ENCODE results near the gene TAPBP.

TAPBP gene

DNA sequence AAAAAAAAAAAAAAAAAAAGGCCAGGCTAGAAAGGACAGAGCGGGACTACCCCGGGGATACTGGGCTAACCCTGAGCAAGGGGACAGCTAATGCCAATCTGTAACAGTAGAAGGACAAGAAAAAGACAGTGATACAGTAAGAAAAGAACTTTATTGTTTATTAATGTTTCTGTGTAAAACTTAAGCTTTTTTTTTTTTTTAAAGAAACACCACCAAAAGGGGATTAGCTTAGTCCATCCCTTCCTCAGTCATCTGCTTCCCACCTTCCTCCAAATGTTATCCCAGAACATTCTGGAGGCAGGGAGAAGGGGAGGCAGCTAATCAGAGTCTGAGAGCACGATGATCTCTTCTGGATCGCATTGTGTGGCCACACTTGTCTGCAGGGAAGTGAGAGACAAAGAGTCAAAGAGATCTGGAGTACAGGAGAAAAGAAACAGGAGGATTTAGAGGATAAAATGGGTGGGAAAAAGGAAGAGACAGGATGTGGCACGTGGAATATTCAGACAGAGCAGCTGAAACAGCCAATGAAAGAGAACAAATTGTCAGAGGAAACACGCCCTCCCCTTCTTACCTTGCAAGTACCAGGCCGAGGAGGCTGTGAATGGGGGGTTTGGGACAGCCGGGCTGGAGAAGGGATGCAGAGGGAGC is 4.7 kb upstream of the TAPBP start:
- DNase-seq: no peak

DNA sequence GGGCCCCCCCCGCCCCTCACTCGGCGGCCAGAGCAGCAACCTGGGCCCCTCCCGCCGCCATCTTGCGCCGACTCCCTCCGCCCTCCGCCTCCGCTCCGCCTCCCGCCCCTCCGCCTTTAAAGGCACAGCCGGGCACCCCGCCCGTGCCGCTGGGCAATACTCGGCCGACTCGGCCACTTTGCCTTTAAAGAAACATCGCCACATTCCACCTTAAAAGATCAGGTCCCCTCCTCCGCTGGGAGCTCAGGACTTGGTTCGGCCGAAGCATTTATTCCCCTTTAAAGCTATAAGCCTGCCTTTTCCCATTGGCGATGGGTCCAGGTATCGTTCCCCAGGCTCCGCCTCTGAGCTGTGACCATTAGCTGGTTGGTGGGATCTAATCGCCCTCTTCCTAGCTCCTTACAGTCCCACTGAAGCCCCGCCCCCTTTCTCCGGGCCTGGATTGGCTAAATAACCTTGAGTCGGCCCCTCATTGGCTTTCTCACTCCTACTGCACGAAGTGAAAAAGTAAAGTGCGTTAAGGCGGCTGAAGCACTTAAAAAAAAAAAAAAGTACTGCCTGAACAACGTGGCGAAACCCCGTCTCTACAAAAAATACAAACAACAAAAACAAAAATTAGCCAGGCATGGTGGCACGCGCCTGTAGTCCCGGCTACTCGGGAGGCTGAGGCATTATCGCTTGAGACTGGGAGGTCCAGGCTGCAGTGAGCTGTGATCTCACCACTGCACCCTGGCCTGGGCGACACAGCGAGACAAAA is 4.0 kb upstream of the TAPBP start, which contains the start of gene ZBTB22:
TSS of gene ZBTB22 (minus strand) at position 76 of the 757 bp plus-strand sequence. CDS start 828 bp downstream, outside the sequence.
- DNase-seq: peak; percentile 96

DNA sequence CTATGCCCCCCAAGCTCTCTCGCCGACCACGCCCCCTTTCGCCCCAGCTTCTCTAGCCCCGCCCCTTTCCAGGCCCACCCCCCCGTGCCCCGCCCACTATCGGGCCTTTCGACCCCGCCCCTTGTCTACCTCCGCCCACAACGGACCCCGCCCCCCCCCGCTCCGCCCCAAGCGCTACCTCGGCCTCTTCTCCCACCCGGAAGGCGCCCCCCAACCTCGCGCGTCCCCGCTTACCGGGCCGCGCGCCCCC is 3.5 kb upstream of the TAPBP start:
- no peak for DNase-seq

DNA sequence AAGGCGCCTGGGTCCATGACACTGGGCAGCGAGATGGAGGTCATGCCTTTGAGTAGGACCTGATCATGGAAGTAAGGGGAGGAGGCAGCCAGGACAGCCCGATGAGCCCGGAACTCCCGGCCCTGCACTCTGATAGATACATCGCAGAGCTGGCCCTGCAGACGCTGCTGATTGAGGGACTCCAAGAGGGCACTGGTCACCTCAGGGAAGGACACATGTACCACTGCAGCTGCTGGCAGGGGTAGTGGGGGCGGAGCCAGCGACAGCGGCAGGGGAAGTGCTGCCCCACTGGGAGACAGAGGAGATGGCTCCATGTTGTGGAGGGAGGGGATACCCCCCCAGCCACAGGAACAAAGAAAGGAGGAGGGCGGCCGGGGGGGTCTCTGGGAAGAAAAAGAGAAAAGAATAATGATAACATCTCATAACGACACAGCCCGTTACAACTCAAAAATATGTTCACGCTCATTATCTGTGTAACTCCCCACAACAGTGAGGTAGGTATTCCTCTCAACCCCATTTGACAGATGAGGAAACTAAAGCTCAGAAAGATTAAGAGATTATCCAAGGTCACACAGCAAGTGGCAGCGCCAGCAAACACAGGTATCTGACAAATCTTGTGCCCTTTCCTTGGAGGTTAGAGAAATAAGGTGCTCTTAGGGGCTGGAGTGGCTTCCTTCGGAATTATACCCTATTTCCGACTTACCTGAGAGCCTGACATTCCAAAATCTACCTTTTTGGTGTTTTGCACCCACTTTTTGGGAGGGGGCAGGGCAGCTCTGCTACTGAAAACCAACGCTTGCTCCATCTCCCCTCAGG is 2.9 kb upstream of the TAPBP start:
- no peak for DNase-seq

DNA sequence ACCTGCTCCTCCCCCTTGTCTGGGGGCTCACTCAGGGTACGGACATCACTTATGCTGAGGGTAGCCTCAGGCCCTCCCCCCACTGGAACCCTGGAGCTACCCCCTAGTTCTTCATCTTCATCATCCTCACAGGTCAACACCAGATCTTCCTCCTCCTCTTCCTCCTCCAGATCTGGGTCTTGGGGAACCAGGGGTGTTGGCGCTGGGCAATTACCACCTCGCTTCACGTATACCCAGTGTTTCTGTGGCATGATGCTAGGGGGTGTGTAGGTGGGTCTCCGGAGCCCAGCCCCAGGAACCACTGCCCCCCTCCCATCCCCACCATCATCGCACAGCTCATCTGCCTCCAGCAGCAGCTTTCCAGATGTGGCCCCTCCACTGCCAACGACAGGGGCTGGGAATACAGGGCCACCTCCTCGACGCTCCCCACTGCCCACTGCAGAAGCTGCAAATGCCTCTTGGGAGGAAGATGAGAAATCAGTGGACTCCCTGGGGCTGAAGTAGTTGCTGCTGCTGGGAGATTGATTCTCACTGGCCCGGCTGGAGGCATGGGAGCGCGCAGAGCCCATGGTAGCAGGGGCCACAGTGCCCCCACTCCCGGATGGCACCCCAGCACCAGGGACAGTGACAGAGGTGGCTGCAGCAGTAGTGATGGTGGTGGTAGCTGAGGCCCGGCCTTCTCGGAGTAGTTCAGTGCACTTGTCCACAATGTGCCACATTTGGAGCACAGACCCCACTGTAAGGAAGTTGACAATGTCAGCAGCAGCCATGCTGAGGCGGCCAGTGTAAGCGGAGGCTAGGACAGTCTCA is 2.1 kb upstream of the TAPBP start:
- DNase-seq: no peak

DNA sequence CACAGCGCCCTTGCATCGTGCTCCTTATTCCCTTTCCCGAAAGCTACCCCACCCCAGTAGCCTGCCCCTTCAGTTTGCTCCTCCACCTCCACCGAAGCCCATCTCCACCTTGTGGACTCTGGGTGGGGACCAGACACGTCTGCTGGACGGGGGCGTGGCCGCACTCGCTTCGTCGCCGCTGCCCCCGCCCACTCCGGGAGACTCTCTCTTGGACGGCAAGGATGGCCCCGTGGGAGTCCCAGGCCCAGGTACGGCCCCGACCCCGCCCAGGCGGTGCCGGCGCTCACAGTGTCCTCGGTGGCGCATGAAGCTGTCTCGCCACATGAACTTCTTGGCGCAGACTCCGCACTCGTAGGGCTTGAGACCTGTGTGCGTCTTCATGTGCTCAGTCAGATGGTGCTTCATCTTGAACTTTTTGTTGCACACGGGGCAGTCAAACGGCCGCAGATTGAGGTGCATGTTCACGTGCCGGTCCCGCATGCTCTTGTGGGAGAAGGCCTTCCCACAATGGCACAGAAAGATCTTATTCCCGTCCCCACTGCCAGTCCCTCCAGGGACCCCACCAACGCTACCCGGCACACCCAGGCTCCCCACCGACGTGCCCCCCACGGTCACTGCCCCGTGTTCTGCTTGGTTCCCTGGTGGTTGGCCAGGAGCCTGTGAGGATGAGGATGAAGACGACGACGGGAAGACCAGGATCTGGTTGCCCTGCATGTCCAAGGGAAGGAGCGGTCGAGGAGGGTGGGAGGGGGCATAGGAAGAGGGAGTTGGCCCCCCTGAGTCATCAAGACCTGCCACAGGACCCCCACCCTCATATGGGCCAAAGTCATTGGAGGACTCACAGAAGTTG is 1.3 kb upstream of the TAPBP start:
- DNase-seq: no peak

DNA sequence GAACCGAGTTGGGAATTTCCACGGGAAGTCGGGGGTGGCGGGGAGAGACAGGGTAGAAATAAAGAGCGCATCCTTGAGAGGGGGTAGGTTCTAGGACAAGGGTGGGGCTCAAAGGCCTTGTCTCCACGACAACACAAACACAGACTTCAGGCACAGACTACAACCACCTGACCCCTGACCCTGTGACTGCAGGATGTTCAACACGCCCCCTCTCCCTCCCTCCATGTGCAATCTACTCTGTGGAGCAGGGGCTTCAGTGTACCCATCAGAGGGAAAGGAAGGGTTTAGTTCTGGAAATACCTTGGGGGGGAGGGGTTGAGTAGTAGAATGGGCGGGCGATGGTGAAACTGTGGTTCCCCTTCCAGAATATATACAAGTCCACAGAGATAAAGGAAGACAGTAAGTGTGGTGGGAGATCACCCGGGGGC is 651 bp upstream of the TAPBP start:
- DNase-seq: peak; percentile 70

DNA sequence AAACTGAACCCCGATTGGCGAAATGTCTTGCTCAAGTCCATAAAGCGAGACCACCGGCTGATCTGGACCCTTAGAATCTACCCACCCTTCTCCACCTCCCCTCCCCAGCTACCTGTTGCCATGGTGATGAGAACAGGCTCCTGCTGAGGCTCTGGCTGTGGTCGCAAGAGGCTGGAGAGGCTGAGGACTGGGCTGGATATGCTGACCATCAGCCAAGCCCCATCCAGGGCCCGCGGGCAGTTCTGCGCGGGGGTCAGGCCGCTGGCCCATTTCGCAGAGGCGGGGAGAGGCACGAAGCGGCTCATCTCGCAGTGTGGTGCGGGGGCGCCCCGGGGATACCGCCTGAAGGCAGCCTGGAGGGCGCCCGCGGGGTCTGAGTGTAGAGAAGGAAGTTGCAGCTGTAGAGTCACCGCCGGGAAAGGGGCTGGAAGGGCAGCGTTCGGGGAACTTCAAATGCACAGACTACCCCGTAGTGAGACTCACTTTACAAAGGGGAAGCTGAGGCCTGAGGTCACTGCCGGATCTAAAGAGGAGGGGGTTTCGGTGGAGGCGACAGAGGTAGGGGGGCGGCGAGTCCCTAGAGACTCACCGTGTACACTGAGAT is 671 bp downstream of the TAPBP start:
- peak; percentile 55 for DNase-seq

DNA sequence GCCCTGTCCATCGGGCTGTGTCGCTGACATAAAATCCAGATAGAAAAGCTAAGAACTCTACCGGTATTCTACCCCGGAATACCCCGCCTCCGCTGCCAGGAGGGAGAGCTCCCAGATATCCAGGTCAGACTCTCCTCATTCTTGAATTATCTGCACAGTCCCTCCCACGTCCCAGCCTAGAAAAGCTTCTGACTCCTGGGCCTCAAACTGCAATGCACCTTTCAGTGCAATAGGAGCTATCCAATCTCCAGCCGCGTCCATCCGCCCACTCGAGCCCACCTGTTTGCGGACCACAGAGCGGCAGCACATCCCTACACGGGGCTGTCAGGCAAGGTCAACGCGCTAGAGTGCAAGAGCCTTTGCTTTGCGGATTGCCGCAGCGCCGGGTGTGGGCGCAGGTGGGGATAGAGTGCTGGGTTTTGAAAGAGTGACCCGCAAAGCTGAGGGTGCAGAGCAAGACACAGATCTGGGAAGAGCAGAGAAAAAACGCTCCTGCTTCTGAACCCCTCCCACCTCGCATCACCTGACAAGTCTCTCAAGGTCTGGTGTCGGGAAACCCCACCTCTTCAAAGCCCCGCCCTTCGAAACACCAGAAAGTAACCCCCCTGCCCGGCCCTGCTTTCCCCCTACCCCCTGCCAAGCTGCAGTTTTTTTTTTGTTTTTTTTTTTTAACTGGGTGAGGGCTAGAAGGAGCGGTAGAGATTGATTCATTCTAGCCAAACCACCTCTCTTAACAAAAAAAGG is 1.3 kb downstream of the TAPBP start:
- DNase-seq: peak; percentile 85

DNA sequence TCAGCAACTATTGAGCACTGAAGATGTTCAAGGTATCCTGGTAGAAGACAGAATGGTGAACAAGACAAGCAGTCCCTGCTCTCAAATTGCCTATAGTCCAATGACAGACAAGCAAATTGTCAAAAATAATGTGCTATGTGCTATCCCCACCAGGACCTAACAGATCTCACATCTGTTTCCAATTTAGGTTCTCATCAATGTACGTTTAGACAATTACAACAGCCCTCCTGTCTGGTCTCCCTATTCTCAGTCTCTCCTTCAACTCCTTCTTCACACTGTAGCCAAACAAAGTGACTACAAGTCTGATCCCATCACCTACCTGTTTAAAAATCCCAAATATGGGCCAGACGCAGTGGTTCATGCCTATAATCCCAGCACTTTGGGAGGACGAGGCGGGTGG is 7.5 kb downstream of the TAPBP start:
- no peak for DNase-seq

DNA sequence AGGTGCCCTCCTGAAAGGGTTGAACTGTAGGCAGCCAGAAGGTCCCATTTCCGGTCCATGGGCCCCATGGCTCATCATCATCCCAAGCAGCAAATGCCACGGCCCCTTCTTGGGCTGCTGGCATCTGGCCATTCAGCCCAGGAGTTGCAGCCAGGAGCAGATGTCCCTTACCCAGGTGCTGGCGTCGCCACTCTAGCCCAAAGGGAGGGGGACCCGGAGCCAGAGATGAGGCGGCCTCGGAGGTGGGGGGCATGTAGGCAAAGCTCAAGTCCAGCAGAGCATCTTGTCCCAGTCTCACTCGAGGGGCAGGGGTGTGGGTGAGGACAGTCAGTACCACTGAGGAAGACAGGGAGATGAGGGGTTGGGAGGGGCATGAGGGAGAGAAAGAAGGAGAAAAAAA is 8.8 kb downstream of the TAPBP start:
- no peak for DNase-seq

DNA sequence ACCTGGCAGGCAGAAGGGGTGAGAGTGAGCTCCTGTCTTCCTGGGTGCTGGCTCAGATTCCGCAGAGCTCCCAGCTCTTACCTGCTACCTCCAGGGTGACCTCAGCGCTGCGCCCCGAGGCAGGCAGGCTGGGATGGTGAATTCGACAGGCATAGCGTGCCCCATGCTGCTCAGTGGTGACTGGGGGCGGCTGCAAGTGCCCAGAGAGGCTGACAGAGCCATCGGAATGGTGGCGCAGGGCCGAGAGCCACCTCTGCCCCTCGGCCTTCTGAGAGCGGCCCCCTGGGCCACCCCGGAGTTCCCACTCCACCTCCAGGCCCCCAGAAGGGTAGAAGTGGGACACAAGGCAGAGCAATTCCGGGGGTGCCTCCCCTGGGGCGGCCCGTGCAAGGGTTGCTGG is 9.7 kb downstream of the TAPBP start:
- DNase-seq: no peak

DNA sequence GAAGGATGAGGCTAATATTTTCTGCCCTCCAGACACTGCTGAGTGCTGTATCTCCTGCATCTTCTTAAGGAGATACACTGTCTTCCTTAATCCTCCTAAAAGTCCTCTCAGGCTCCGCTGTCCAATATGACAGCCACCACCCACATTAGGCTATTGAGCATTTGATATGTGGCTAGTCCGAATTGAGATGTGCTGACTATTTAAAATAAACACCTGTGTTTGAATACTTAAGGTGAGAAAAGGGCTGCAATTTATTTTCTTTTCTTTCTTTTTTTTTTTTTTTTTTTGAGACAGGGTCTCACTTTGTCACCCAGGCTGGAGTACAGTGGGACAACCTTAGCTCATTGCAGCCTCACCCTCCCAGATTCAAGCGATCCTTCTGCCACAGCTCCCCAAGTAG is 12.0 kb downstream of the TAPBP start:
- no peak for DNase-seq

DNA sequence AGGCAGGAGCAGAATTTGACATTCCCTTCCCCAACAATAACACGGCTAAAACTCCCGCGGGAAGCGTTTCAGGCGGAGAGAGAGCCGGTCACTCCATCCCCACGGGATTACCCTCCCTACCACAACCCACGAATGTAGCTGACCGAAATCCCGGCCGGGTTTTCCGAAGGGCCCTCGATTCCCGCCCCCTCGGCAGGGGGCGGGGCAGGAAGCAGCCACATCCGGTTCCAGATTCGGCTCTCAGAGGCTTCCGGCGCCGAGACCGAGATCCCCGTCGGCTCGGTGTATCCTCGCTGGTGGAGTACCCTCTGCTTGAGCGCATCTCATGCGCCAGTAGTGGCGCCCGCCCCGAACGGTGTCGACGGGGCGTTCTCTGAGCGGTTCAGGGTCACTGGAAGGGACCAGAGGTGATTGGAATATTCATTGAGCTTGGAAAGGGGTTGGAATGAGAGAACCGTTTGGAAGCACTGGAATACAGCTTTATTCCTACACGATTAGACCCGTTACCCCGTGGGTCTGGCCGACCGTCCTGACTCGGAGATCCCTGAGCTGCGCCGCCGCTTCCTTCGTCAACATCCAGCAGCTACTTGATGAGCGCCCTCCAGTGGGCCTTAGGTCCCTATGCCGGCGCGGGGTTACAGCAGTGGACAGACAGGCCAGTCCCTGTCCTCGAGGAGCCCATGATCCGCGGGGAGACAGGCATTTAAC is 14.5 kb downstream of the TAPBP start:
- peak; percentile 94 for DNase-seq

DNA sequence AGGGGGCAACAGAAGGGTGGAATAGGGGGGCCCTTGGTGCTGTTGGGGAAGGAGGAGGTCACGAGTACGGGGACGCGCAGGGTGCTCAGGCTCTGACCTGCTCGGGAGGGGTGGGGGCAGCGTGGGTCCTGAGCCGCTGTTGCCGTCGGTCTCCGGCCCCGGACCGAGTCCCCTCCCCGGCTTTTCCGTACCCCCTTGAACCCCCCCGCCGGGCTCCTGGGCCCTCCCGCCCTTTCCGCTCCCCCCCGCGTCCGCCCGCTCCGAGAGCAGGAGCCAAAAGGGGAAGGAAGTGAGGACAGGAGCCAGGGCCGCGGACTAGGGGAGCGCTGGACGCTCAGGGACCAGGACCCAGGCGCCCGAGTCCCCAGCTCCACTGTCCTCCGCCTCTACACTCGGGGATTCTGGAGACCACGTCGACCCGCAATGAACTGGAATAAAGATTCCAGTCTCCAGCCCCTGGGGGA is 15.1 kb downstream of the TAPBP start, which contains the start of gene RGL2:
TSS of gene RGL2 (minus strand) at position 170 of the 464 bp plus-strand sequence. CDS start 332 bp downstream, outside the sequence.
- DNase-seq: peak; percentile 60

DNA sequence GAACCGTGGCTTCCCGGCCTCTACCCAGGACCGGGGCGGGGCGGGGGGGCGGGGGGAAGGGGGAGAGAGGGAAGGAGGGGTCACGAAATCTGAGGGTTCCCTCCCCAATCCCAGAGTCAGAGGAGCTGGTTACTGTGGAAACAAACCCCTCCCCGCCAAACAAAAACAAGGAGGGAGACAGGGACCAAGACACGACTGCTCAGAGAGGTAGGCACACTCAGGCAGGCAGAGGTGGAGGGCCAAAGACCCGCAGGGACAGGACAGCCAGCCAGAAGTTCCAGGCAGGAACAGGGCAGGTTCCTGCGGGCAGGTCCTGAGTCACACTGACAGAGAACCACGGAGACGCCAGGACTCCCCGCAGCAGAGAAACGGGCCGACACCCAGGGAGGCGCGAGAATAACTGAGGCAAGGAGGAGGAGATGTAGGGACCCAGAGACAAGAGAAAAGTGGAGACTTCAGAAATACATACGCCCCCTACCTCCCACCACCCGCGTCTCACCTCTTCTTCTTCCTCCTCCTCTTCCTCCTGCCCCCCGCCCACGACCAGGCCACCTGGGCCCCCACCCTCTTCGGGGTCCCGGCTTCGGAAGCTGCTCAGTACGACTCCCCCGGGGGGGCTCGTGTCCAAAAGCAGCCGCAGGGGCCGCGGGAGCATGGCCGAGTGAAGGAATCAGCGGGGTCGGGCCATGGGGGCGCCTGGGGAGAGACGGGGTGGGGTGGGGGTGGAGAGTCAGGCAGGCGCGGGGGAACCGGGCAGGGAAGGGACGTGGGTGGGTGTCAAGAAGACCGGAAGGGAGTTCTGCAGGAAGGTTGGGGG is 15.7 kb downstream of the TAPBP start:
- peak; percentile 68 for DNase-seq

DNA sequence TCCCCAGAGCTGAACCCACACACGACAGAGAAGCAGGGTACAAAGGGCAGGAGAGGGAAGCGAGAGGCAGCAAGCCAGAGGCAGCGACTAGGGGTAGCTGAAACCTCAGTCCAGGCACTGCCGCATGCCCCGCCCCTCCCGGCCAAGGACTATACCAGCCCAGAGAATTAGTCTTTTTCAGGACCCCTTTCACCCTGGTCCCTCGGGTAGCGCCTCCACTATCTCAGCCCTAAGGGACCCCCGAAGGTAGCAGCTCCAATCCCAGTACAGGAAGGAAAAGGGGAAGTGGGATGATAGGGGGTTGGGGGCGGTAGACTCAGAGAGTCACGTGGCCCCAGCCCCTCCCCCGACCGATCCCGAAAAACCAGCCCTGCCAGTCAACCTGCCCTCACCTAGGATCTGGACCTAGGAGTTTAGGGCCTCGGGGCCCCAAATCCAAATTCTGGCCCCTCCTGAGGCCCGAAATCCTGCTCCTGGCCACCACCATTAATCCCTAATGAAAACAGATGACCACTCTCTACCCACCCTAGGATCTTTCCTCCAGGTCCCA is 16.4 kb downstream of the TAPBP start:
- no peak for DNase-seq

DNA sequence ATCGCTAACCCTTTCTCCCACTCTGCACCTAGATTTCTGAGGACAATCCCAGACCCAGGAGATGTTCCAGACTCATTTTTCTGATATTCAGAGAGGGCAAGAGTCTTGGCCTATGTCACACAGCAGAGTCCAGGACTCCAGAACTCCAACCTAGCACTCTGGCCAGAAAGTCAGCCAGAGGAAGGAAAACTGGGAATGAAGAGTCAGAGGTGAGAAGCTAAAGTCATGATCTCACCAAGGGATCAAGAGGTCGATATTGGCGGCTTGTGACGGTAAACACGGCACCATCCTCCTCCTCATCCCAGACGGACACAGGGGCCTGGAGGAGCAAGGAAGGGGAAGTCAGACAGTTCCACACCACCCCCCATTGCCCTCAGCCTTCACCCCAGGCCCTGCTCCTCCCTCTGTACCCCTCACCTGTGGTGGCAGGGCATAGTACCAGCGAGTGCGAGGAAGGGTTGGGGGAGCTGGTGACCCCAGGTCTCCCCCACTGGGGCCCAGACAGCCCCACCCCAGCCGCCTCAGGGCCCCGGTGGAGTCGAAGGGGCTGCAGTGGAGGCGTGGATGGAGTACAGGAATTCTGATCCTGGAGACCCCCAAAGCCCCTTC is 17.0 kb downstream of the TAPBP start:
- DNase-seq: no peak
